GM19328 (cell line): Measurements from ENCODE around the gene SLC23A3.

Source experiments
- ATAC-seq: cut with Tn5 transposase; IDR thresholded peaks from one replicate; pipeline ENCODE4 v1.9.1; 2021; ENCODE audit warnings: mild to moderate bottlenecking, moderate library complexity; ENCODE audit not compliant: unreplicated experiment

The SLC23A3 gene, protein sequence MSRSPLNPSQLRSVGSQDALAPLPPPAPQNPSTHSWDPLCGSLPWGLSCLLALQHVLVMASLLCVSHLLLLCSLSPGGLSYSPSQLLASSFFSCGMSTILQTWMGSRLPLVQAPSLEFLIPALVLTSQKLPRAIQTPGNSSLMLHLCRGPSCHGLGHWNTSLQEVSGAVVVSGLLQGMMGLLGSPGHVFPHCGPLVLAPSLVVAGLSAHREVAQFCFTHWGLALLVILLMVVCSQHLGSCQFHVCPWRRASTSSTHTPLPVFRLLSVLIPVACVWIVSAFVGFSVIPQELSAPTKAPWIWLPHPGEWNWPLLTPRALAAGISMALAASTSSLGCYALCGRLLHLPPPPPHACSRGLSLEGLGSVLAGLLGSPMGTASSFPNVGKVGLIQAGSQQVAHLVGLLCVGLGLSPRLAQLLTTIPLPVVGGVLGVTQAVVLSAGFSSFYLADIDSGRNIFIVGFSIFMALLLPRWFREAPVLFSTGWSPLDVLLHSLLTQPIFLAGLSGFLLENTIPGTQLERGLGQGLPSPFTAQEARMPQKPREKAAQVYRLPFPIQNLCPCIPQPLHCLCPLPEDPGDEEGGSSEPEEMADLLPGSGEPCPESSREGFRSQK

GRCh38 chr2:219169930-219170654, at the start of gene SLC23A3:
Gene SLC23A3 (minus strand): TSS chr2:219170029. CDS start chr2:219169984, 45 bp downstream.
- no peak for ATAC-seq

GRCh38 chr2:219218732-219219701, 49.2 kb upstream of the SLC23A3 start, which contains the start of gene ABCB6:
Gene ABCB6 (minus strand): TSS chr2:219218958. CDS start chr2:219218673, 285 bp downstream.
- ATAC-seq, result peak; percentile 67

DNA sequence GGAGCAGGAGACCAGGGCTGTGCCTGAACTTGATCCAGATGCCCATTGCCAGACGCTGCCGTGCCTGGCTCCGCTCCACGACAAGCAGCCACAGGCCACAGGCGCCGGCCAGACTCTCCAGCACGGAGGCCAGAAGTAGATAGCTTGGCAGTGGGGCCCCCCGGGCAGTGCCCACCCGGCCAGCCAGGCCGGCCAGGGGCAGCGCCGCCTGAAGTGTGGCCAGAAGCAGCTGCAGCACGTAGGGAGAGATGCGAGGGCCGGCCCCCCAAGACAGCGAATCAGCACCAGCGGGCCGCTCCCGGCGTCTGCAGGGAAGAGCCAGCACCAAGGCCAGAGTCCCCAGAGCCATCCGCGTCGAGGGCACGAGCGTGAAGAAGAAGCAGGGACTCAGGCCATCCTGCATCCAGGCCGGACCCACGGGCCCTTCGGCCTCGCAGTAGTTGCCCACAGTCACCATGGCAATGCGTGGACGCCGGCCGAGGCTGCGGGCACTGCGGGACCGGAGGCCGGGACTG, 48.4 kb upstream of the SLC23A3 start:
- peak; percentile 28 for ATAC-seq

- no peak for ATAC-seq
Observed at GRCh38 chr2:219216535-219216915, 46.7 kb upstream of the SLC23A3 start.

- no peak for ATAC-seq
Observed at GRCh38 chr2:219215871-219216534, 46.2 kb upstream of the SLC23A3 start.

DNA sequence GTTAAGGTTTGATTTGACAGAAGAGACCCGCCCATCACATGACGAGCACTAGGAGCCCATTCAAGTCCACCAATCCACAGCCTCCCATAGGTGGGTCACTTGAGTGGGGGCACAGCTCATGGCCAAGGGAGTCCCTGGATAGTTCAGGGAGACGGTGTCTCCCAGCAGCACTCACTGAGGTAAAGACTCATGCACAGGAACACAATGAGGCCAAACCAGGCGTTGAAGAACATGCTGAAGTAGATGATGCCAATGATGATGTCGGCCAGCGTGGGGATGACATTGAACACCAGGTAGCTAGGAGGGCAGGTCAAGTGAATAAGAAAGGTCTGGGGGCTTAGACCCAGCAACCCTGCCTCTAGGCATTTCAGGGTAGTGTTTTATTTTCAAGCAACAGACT, 45.0 kb upstream of the SLC23A3 start:
- ATAC-seq, result no peak

DNA sequence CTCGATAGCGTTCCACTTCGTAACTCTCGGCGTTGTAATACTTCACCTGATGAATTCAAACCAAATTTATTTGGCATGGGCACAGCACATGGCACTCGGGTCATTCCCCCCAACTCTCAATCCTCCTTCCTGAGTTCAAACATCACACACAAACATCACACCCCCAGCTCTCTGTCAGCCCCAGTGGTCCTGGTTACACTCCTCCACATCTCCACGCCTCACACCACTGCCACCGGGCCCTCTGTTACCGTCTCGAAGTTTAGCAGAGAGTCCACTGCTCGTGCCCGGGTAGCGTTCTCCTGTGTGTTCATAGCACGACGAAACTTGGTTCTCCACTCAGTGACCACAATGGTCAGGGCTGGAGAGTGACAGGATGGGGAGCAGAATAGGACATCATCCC, 44.3 kb upstream of the SLC23A3 start:
- no peak for ATAC-seq

- ATAC-seq, result no peak
Observed at GRCh38 chr2:219213486-219214071, 43.8 kb upstream of the SLC23A3 start.

DNA sequence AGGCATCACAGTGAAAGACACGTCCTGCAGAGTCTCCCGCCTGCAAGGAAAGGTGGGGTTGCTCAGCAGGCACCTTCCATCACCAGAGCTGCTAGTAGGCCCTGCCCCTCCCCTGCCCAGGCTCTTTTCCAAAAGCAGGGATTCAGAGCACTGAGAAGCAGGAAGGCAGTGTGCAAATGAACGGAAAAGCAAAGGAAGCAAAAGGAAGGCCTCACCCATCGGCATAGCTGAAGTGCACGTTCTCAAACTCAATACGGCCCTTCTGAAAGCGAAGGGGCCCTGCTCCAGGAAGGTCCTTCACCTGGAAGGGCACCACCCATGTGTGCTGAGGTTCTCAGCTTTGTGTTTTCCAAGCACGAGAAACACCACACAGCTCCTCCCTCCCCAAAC, 43.2 kb upstream of the SLC23A3 start:
- no peak for ATAC-seq

DNA sequence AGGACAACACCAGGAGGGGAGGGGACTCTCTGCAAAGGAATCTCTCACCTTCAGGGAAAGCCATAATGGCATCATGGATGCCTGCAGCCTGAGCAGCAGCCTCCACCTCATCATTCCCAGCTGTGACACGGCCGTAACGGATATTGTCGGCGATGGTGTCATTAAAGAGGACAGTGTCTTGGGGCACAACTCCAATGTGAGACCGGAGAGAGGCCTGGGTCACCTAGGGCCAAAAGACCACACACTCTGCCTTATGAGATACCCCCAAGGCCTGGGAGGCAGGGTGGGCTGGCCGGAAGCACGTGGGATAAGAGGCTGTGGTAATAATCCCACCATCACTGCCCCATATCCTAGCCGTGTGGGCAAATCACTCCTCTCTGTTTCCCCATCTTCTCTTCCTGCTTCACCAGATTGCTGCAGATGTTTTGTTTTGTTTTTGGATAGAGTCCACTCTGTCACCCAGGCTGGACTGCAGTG, 41.1 kb upstream of the SLC23A3 start:
- ATAC-seq, result no peak

- ATAC-seq, result no peak
Observed at GRCh38 chr2:219210196-219210885, 40.5 kb upstream of the SLC23A3 start.

DNA sequence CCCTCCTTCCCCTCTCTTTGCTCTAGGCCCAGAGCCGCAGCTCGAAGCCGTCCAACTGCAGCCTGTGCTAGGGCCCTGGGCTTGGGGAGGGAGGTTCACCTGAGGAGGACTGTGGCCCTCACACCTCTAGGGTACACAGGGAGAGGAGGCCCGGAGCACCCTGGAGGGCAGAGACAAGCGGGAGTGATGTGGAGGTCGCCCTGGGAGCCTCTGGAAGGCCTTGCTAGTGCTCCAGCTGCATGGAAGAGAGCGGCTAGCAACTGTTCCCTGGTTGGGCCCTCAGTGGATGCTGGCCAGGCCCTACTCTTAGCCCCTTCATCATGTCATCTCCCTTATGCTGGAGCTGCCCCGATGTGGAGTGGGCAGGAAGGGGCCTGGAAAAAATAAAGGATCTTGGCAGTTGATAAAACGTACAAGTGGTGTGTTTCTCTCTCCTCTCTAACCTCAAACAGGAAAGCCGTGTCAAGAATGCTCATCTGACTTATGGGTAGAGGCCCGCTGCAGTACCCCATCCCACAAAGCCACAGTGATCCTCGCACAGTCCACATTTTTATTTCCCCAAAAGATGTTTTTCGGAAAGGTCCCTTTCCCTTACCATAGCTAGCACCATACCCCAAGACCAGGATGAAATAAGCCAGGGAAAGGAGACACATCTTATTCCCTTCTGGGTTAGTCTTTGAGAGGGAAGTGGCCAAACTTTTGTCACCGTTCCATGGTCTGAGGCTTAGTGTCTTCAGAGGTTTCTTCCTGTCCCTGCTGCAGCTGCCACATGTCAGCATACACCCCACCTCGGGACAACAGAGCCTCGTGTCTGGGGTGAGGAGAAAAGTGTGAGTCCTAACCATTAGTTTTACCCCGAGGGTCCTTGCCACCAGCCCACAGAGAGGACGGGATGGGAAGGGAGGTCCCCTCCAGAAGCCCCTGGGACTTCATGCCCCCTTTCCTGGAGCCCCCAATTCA, 39.7 kb upstream of the SLC23A3 start:
- ATAC-seq, result no peak

DNA sequence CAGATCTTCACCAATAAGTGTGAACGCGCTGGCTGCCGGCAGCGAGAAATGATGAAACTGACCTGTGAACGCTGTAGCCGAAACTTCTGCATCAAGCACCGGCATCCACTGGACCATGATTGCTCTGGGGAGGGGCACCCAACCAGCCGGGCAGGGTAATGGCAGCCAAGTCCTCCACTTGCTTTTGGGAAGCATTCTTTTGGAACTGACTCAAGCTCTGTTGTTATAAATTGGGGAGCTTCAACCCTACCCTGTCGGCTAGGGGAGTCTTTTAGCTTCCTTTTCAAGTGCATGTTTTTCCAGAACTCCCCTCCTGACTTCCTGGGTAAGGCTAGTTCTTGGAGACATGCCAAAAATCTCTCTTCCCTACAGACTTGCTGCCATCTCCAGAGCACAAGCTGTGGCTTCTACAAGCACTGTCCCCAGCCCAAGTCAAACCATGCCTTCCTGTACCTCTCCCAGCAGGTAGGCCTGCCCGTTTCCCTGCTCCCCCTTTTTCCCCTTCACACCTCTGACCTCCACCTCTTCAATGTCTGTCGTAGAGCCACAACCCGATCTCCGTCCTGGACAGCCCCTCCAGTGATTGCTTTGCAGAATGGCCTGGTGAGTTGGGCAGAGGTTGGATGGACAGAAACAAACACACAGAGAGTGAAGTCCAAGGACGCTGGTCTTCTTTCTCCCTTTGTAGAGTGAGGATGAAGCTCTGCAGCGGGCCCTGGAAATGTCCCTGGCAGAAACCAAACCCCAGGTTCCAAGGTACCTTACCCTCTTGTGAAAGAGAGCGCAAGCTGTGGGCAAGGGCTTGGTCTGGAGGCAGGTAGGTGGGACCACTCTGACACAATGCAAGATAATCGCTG, 38.3 kb upstream of the SLC23A3 start:
- no peak for ATAC-seq

DNA sequence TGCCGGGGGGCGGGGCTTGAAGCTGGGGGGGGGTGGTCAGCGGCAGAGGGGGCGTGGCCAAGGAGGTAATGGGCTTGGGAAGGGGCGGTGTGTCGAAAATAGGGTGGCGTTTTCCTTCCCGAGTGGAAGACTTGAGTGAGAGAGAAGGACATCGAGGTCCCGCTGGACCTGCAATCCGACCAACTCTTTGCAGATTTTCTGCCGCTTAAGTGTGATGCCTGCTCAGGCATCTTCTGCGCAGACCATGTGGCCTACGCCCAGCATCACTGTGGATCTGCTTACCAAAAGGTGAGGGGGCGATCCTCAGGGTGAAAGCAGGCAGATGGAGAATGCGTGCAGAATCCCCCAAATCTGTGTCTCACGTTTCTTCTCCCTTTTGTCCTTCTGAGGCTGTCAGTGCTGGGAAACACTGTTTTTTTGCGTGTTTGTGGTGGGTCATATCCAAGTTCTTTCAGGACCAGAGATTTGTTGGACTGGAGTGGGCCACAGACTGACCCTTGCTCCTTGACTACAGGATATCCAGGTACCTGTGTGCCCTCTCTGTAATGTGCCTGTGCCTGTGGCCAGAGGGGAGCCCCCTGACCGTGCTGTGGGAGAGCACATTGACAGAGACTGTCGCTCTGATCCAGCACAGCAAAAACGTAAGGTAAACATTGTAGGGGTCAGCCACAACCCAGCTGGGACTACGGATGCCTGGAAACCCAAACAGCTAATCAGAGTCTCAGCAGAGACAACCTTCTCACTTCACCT, 37.5 kb upstream of the SLC23A3 start:
- ATAC-seq, result no peak

- ATAC-seq, result peak; percentile 98
Observed at GRCh38 chr2:219206328-219207133, 36.7 kb upstream of the SLC23A3 start, which contains the start of gene ZFAND2B. Gene ZFAND2B (plus strand): TSS chr2:219206782. CDS start chr2:219206988, 206 bp downstream.
